Liver (tissue), 3 donors: Measurements from ENCODE around the gene IQCH.

ENCODE experiments used
- CTCF ChIP-seq: fragments of 150-350 bp; IDR thresholded peaks from 2 replicates; pipeline ENCODE4 v1.5.1; 2017; ENCODE audit warnings: improper control_type of control experiment, low read depth, low read length; ENCODE audit not compliant: missing input control
- EGR1 ChIP-seq, 2 donors: IDR thresholded peaks; 2 replicates each; pipeline ENCODE4 v1.6.1; 2016 to 2018; ENCODE audit warnings: antibody characterized with exemption in 2 of 2, low read depth in 2 of 2
- GABPA ChIP-seq, 2 donors: IDR thresholded peaks in 1 of 2; conservative IDR thresholded peaks in 1 of 2; 2 replicates each; pipeline ENCODE4 v1.6.1; 2016; ENCODE audit warnings: antibody characterized with exemption in 2 of 2, mild to moderate bottlenecking in 1 of 2, moderate library complexity in 1 of 2
- HNF4A ChIP-seq, 2 donors: conservative IDR thresholded peaks; 2 replicates each; pipeline ENCODE4 v1.6.1; 2016; ENCODE audit warnings: antibody characterized with exemption in 2 of 2, mild to moderate bottlenecking in 2 of 2
- YY1 ChIP-seq: IDR thresholded peaks from 2 replicates; pipeline ENCODE4 v1.6.1; 2016; ENCODE audit warnings: antibody characterized with exemption, mild to moderate bottlenecking
- donor health status: healthy.
- donor health status: healthy.

- TF ChIP-seq CTCF (no peak), GABPA (IDR thresholded peaks at IDR 0.05 in 1 of 2, conservative IDR thresholded peaks at IDR 0.05 in 1 of 2) (no peak), HNF4A (conservative IDR thresholded peaks at IDR 0.05) (no peak), YY1 (no peak), EGR1 (IDR thresholded peaks at IDR 0.05; ENCODE audit: low read depth in 2 of 2) (no peak)
Measured at GRCh38 chr15:67474405-67475110, 220.0 kb downstream of the IQCH start.
